HG02943 (cell line): ENCODE data around the gene ZNRF4.
"Not testable (repeated sequence)": the region's sequence is repeated elsewhere in the genome, so short reads cannot be mapped to it uniquely, and the experiment has no call there.

Source experiments
- ATAC-seq: cut with Tn5 transposase; IDR thresholded peaks from one replicate; pipeline ENCODE4 v1.9.1; 2021; ENCODE audit warnings: mild to moderate bottlenecking, low read depth, moderate library complexity; ENCODE audit not compliant: unreplicated experiment

Gene ZNRF4

DNA sequence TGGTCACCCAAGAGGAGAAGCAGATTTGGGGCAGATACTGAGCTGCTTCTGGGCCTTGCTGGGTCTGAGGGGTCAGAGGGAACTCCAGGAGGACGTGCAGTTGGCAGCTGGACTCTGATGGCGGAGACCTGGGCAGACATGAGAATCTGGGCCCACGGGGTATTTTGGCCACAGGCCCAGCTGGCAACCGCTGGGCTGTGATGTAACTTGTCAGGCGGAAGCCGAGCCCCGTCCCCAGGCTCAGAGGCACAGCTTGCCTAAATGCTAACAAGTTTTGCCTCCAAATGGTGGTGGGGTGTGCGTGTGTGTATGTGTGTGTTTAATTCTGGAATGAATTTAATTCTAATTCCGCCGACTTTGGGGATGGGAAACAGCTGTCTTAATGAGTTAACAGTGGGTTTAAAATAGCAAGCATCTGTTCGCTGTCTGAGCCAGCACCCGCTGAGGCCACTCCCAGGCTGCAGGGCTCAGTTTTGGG is 11.6 kb downstream of the ZNRF4 start:
- no peak for ATAC-seq

DNA sequence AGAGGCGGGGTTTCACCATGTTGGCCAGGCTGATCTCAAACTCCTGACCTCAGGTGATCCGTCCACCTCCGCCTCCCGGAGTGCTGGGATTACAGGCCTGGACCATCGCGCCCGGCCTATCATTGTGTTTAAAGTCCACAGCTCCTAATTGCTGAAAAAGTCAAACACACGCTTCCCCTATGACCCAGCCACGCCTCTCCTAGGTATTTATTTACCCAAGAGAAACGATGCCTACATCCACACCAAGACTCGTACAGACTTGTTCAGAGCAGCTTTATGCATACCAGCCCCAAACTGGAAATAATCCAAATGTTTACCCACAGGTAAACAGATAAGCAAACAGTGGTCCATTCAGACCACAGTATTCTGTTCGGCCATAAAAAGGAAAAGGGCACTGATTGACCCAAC is 15.1 kb downstream of the ZNRF4 start:
- ATAC-seq: no peak

DNA sequence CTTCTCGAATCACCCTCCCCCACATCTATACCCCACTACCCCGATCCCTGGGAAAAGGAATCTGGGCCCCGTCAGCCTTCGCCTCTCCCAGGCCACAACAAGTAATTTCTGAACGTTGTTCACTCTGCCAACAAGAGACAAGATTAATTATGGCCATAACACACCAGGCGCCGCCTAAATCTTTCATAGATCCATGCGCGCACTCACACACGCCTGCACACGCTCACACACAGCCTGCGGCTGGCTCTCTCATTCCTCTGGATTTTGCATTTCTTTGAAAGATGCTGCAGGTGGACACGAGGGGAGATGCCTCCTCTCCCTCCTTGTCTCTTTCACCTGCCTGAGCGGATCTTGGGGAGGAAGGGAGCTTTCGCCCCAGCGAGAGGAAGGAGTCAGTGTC is 17.1 kb downstream of the ZNRF4 start:
- ATAC-seq: no peak

DNA sequence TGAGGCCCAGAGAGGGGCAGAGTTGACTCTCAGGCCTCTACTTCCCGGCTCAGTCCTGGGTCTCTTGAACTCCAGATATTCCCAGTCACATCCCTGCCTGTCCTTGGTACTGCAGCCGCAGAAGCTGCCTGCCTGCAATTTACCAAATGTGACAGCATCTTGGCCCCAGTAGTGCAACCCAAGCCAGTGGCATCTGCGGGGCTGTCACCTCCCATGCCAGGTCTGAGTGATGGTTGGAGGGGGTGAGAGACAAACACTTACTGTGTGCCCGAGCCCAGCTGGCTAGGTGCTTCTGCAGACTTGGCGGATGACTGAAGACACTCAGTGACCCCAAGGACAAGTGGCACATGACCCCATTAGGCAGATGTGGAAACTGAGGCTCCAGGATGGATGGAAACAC is 18.4 kb downstream of the ZNRF4 start:
- ATAC-seq: no peak

DNA sequence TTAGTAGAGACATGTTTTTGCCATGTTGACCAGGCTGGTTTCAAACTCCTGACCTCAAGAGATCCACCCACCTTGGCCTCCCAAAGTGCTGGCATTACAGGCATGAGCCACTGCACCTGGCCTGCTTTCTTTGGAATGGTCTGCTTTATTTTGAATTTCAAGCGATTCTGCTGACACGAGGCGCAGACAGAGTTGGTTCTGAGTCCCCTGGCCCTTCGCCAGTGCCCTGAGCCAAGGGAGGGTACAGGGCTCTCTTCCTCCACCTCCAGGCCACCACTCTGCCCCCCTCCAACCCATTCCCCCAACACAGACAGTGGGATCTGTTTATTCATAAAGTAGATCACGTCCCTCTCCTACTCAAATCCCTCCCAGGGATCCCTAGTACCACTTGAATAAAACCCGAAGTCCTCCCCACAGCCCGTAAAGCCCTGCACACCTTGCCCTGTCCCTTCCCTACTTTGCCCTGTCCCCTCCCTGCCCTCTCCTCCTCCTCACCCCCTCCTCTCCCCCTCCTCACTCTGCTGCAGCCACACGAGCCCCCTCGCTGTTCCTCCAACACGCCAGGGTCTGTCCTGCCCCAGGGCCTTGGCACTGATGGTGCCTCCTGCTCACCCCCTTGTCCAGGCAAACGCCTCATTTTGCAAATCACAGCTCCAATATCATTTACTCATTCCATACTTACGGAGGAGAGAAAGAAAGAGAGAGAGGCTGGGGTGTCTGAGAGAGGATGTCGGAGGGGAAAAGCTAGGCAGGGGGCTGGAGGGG is 22.4 kb downstream of the ZNRF4 start:
- ATAC-seq: no peak

DNA sequence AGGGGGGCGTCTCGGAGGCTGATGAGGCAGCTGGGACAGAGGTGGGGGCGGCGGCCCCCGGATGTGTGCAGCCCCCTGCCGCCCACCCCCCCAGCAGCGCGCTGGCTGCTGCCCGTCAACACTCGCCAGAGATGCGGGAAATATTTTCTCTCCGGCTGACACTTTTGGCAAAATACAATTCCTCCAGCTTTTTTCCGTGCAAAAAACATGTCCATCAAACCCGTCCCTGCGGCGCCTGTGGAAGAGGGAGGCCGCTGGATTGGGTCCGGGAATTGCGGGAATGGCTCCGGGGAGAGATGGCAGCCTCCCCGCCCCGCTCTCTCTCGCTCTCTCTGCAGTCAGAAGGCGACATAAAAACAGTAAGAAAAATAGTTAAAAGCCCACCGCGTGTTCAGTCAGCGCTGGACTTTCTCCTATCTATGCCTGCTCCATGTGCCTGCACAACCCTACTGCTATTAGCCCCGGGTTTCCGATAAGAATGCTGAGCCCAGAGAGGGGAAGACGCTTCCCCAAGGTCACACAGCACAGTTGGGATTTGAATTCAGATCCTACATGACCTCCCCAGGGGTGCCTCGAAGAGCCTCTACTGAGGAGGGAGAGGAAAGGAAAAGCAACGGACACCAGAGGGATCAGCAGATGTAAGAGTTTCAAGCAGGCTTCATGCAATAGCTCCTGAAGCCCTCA is 23.2 kb downstream of the ZNRF4 start:
- no peak for ATAC-seq

DNA sequence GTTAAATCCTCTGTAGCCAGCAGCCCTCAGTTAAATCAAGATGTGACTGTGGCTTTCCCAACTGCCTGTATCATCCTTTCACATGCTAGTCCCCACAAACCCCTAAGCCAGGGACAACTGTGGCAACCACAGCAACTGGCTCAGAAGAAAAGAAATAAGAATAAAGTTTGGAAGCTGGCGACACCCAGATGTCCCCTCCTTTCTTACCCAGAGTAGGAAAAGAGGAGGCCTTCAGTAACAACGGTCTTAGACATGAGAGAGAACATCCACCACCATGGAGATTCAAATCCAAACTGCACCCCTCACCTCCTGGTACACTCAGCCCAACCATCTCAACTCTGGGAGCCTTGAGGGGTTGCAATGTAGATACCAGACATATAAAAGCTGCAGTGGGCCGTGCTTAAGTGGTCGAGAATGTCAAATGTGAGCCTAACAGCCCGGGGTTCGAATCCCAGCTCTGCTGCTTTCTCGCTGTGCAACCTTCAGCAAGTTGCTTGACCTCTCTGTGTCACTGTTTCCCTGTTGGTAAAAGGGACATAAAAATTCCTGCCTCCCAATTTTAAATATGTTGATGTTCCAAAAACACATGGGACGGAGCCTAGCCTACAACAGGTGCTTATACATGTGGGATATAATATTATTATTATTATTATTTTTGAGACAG is 23.8 kb downstream of the ZNRF4 start:
- ATAC-seq: no peak

DNA sequence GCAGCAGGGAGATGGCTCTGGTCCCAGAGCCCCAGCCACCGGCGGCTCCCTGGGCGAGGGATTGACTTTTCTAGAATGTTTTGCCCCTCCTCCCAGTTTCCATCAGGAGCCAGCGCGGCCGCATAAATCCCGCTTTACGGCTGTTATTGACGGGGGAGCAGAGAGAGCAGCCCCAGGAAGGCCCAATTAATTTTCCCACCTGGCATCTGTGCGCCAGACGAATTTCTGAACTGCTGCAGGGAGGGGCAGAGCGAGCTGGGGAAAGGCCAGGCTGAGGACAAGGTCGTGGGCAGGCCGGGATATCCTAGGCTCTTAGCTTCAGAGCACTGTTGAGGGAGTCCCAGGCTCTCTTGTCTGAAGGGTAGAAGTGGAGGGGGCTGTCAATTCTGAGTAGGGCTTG is 24.7 kb downstream of the ZNRF4 start:
- ATAC-seq: no peak

DNA sequence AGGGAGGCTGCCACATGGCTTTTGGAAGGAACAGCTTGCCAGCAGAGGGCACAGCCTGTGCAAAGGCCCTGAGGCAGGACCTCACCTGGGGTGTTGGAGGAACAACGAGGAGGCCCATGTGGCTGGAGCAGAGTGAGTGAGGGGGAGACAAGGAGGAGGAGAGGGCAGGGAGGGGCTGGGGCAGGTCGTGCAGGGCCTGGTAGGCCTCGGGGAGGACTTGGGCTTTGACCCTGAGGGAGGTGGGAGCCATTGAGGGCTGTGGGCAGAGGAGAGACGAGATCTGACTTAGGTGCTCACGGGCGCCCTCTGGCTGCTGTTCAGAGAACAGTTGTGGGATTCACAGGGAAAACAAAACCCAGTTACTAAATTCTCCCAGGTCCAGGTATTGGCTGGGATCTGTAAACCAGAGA is 25.2 kb downstream of the ZNRF4 start:
- ATAC-seq: no peak

DNA sequence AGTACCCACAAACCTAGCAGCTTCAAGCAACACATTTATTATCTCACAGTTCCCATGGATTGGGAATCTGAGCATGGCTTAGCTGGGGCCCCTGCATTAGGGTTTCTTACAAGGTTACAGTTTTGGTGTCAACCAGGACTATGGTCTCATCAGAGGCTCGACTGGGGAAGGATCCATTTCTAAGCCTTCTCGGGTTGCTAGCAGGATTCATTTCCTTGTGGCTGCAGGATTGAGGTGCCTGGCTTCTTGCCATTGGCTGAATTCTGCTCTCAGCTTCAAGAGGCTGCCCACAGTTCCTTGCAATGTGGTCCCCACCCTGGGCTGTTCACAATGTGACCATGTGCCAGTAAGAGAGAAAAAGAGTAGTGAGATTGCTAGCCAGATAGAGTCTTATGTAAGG is 26.7 kb downstream of the ZNRF4 start:
- ATAC-seq: no peak

DNA sequence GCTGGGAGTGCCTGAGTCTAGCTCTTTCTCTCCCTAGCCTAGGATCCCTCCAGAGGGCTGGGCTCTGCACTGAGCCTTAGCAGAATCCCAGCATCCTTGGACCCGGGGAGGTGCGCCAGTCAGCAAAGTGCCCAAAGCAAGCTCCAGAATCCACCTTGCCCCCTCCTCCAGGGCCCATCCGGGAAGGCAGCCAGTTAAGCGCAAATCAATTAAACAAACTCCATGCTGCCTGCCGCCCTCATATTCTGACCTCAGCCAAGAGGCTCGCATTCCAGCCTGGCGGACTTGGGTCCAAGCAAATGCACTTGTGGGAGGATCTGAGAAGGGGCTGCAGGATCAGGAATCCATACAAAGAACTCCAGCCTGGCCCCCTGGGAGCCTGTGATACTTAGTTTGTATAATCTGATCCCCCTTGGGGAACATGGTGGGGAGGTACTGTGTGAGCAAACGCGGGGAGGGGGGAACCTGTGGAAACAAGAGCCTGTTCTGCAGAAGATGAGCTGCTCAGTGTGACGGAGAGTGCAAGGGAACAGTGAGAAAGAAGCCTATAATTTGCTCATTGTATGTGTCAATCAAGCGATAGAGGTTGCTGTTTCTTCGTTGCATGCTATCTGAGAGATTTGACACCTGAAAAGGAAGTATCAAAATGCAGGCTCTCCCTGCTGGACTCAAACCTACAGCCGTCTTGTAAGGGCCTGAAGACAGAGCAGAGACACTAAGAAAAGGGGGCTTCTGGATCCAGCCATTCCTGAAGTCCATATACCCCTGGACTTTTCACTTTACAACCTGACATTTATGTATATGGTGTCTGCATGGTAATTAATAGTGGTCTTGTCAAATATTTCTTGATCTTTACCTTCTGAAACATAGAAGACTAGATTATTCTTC is 29.4 kb downstream of the ZNRF4 start:
- no peak for ATAC-seq

DNA sequence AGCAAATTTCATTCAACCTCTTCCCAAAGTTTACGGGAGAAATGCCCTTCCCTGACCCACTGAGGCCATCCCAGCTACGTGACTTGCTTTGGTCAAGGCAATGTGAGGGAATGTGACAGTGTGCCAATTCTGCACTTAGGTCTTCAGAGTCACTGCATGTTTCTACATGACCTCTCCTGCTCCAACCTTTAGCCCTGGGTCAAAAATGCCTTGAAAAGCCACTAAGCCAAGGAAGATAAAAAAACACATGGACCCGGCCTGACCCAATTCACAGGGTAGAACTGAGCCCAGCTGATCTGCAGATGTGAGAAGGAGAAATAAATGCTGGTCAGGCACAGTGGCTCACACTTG is 30.0 kb downstream of the ZNRF4 start:
- no peak for ATAC-seq

DNA sequence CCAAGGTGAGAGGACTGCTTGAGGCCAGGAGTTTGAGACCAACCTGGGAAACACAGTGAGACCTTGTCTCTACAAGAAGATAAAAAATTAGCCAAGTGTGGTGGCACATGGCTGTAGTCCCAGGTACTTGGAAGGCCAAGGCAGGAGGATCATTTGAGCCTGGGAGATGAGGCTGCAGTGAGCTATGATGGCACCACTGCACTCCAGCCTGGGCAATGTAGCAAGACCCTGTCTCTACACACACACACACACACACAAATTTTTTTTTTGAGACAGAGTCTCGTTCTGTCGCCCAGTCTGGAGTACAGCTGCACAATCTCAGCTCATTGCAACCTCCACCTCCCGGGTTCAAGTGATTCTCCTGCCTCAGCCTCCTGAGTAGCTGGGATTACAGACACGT is 30.4 kb downstream of the ZNRF4 start:
- not testable (repeated sequence) for ATAC-seq

DNA sequence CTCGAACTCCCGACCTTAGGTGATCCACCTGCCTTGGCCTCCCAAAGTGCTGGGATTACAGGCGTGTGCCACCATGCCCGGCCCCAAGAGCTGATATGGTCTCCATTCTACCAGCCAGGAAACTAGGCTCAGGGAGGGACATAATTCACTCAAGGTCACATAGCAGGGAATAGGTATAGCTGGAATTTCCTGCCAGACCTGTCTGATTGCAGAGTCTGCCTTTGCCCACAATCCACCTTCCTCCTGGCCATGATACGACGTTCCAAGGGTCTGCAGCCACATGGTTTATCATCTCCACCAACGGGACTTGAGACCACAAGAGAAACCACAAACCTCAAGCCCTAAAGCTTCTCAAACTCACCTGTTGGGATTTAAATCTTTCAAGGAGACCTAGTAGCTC is 32.0 kb downstream of the ZNRF4 start:
- no peak for ATAC-seq

DNA sequence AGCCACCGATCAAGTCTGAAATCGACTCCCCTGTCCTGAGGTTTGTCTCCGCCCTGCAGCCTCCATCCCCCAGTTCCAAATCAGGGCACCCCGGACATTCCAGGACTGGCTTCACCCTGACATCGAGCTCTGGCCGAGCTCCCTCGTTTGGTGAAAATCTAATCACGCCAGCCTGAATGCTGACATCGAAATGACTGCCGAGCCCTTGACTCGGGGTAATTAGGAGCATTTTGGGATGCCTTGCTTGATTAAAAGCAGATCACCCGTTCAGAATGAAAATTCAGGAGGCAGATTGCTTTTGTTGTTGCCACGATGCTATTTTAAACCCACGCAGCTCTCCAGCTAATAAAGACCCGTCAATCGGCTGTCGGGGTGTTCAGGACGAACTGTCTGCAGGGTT is 34.3 kb downstream of the ZNRF4 start:
- no peak for ATAC-seq

DNA sequence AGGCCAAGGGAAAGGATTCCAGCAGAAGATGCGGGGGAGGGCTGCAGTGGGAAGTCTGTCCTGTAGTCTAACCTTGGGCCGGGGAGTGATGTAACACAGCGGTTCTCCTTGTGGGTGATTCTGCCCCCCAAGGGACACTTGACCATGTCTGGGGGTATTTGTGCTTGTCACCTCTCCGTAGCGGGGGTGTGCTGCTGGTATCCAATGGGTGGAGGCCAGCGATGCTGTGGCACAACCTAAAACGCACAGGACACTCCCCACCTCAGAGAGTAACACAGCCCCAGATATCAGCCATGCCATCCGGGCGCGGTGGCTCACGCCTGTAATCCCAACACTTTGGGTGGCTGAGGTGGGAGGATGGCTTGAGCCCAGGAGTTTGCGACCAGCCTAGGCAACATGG is 36.3 kb downstream of the ZNRF4 start:
- no peak for ATAC-seq

DNA sequence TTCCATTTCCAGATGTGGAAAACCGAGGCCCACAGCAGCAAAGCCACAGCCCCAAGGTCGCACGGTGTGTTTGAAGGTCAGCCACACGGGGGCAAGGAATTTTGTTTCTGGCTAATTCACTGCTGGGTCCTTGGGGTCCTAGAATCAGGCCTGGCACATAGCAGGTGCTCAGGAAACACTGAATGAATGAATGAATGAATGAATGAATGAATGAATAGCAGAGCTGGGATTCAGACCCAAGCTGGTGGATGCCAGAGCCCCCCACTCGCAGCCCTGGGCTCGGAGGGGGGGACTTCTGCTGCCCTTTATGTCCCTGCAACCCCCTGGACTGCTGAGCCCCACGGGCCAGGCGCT is 37.0 kb downstream of the ZNRF4 start:
- ATAC-seq: no peak

DNA sequence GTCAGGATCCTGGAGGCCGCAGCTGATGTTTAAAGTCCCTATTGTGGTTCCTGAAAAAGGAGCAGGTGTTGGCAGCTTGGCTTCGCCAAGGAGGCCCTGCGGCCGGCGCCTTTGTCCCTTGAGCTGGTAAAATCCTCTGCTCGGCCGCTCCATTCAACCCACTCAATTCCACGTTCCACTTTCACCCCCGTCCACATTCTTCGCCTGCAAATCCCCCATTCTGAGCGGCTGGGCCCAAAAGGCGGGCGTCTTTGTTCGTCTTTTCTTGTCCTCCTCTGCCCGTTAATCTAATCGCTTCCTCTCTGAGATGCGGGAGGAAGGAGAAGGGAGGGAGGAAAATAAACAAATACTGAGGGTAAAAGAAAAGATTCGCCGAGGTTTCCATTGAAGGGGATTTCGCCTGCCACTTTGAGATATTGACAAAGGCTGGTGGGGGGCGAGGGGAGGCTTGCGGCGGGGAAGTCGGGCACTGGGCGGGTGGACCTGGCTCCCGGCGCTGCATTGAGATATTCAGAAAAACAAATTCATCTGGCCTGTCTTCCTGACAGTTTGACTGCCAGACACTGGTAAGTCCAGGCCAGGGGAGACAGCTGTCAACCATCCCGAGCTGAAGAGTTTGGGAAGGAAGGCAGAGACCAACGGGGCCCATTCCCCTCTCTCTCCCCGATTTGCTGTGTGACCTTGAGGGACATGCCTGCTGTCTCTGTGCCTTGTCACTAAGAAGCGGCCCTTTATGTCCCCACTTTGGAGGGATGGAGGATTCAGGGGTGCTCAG is 37.6 kb downstream of the ZNRF4 start:
- ATAC-seq: no peak

DNA sequence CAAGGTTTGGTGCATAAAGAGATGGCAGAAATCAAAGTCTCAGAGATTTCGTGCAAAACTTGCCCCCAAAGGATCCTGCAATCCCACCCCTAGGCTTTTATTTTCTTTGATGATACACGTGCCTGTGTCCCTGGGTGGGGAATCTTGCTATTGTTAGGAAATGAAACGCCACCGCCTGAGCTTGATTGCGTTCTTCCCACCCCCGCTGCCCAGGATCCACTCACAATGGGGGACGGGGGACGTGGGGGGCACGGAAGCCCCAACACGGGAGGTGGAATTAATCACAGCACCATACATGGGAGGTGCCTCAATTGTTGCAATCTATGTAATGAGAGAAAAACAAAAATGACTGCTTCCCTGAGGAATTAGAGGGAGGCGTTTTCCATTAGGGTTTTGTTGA is 39.6 kb downstream of the ZNRF4 start:
- ATAC-seq: no peak

DNA sequence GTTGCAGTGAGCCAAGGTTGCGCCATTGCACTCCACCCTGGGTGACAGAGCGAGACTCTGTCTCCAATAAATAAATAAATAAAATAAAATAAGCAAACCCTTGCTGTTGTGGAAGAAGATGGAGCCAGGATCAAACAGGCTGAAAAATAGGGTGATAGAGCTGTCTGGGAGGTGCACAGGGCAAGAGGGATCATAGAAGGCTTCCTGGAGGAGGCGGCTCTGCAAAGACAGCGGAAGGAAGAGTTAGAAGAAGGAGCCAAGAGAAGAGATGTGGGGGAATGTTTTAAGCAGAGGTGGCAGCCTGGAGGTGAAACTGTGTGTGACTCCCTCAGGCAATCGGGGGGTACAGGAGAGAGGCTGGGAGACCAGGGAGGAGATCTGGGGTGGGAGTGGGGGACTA is 40.6 kb downstream of the ZNRF4 start:
- no peak for ATAC-seq
